Tibial artery (tissue), 4 donors: ENCODE results near the gene PTRH2.

Source experiments
- DNase-seq, 2 donors: peaks; one replicate each; pipeline ENCODE4 v3.0.0-alpha.2; 2019
- H3K27ac ChIP-seq, 2 donors: fragments of 200-600 bp; sonication (generic) in 1 of 2; 1 replicate in 1 of 2; 2 replicates in 1 of 2; pipeline ENCODE4 v1.5.1; 2018 to 2019; ENCODE audit warnings: mild to moderate bottlenecking in 1 of 2
- H3K27me3 ChIP-seq, 2 donors: fragments of 200-600 bp; sonication (generic) in 1 of 2; one replicate each; pipeline versions ENCODE4 v1.5.1 to v1.6.0; 2016 to 2019
- H3K36me3 ChIP-seq, 3 donors: fragments of 200-600 bp; sonication (generic) in 2 of 3; one replicate each; pipeline ENCODE4 v1.5.1; 2016 to 2019; ENCODE audit warnings: mild to moderate bottlenecking in 2 of 3
- H3K4me1 ChIP-seq, 4 donors: fragments of 200-600 bp; sonication (generic) in 2 of 4; 1 replicate in 3 of 4; 2 replicates in 1 of 4; pipeline ENCODE4 v1.5.1; 2016 to 2019
- H3K4me3 ChIP-seq, 2 donors: fragments of 200-600 bp; sonication (generic) in 1 of 2; 1 replicate in 1 of 2; 2 replicates in 1 of 2; pipeline ENCODE4 v1.5.1; 2018 to 2019; ENCODE audit warnings: mild to moderate bottlenecking in 2 of 2
- H3K9me3 ChIP-seq, 3 donors: fragments of 200-600 bp; sonication (generic) in 1 of 3; one replicate each; pipeline ENCODE4 v1.5.1; 2016 to 2019
- intact Hi-C: fragments of 100-400 bp; cut with DNase I; formaldehyde crosslinking; loops from one replicate; pipeline ENCODE4 v1.15.0; 2023; ENCODE audit warnings: low total_unique reads
- TF ChIP-seq, protein P1 (sequence below), 2 experiments: fragments of 200-600 bp in 1 of 2; fragments of 450-650 bp in 1 of 2; IDR thresholded peaks; one replicate each; pipeline ENCODE4 v1.5.1; 2017 to 2019; ENCODE audit warnings: antibody characterized with exemption in 2 of 2, mild to moderate bottlenecking in 1 of 2, moderate library complexity in 1 of 2

PTRH2 gene

DNA sequence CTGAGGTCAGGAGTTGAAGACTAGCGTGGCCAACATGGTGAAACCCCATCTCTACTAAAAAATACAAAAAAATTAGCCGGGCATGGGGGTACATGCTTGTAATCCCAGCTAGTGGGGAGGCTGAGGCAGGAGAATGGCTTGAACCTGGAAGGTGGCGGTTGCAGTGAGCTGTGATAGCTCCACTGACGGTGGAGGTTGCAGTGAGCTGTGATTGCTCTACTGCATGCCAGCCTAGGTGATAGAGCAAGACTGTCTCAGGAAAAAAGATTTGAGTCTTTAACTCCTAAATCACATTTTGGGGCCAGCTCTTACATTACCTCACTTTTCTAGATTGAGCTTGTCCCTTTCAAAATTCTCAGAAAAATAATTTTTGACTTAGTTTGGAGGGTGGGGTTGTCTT is 15.4 kb upstream of the PTRH2 start:
- Histone ChIP-seq H3K36me3 (no peaks in the 10 kb centered on the region), H3K27me3 (no peaks in the 10 kb centered on the region), H3K9me3 (no peaks in the 10 kb centered on the region), H3K4me1 (peaks cover 0 to 22% (median 5%) of the 10 kb centered on the region in 4 donors), H3K4me3 (no peak overlapping the region), H3K27ac (no peak overlapping the region)
- DNase-seq = no peak
- intact Hi-C loops = no loop called here
- TF ChIP-seq, protein P1, sequence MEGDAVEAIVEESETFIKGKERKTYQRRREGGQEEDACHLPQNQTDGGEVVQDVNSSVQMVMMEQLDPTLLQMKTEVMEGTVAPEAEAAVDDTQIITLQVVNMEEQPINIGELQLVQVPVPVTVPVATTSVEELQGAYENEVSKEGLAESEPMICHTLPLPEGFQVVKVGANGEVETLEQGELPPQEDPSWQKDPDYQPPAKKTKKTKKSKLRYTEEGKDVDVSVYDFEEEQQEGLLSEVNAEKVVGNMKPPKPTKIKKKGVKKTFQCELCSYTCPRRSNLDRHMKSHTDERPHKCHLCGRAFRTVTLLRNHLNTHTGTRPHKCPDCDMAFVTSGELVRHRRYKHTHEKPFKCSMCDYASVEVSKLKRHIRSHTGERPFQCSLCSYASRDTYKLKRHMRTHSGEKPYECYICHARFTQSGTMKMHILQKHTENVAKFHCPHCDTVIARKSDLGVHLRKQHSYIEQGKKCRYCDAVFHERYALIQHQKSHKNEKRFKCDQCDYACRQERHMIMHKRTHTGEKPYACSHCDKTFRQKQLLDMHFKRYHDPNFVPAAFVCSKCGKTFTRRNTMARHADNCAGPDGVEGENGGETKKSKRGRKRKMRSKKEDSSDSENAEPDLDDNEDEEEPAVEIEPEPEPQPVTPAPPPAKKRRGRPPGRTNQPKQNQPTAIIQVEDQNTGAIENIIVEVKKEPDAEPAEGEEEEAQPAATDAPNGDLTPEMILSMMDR (IDR thresholded peaks at IDR 0.05) = no peak

DNA sequence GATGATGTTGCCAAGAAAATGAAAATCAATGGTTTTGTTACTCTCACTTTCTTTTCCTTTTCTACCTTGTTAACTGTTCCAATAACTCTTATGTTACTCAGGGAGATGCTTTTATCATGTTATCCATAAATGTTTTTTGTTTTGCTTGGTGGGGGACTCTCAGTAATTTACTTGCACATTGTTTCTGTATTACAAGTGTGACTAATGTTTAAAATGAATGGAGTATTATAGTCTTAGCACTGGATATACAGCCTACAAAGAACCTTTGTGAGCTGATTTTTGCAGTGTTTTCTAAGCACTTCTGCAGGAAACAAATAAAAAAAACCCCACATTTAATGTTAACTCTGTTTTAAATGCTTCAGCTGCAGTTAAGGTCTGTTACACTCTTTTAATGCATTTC is 12.3 kb upstream of the PTRH2 start:
- no peaks in the 10 kb centered on the region for H3K9me3 ChIP-seq
- TF ChIP-seq, protein P1 (IDR thresholded peaks at IDR 0.05) = no peak
- intact Hi-C loops = no loop called here
- DNase-seq = no peak
- no peak overlapping the region for H3K27ac ChIP-seq
- peaks cover 0 to 3% (median 0%) of the 10 kb centered on the region in 4 donors for H3K4me1 ChIP-seq
- H3K27me3 ChIP-seq = no peaks in the 10 kb centered on the region
- H3K36me3 ChIP-seq = no peaks in the 10 kb centered on the region
- no peak overlapping the region for H3K4me3 ChIP-seq

DNA sequence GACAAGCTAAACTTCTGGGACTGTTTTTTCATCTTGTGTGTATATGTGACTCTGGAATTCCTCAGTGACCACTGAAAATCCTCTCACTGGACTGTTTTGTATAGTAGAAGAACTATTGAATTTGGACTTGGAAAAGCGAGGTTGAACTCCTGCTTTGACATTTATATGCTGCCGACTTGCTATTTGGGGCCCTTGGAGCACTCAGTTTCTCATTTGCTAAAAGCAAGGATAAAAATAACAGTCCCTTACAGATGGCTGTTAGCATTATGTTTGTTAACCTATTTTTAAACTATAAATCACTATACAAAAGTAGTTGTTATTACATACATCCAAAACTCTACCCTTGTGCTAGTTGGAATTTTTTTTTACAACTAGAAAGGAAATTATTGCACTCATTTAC is 9.2 kb upstream of the PTRH2 start:
- TF ChIP-seq, protein P1 (IDR thresholded peaks at IDR 0.05) = no peak
- no peaks in the 10 kb centered on the region for H3K36me3 ChIP-seq
- no peaks in the 10 kb centered on the region for H3K9me3 ChIP-seq
- no peaks in the 10 kb centered on the region for H3K4me1 ChIP-seq
- no peak for DNase-seq
- intact Hi-C loops = no loop called here
- H3K27ac ChIP-seq = no peak overlapping the region
- no peaks in the 10 kb centered on the region for H3K27me3 ChIP-seq
- H3K4me3 ChIP-seq = no peak overlapping the region

DNA sequence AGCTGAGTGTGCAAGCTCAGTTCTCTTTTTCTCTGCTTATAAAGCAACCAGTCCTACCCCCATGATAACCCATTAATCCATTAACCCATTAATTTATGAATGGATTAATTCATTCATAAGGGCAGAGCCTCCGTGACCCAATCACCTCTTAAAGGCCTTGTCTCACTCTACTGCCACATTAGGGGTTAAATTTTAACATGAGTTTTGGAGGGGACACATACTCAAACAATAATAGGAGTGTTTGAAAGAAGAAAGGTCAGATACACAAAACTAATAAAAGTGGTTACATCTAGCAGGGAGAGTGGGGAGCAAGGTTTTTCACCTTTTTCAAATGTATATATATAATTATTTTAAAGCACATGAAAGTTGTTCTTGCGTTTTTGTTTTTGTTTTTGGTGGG is 7.0 kb upstream of the PTRH2 start:
- Histone ChIP-seq H3K27ac (no peak overlapping the region), H3K36me3 (no peaks in the 10 kb centered on the region), H3K4me1 (peaks cover 0 to 10% (median 2%) of the 10 kb centered on the region in 4 donors), H3K4me3 (no peak overlapping the region), H3K27me3 (no peaks in the 10 kb centered on the region), H3K9me3 (no peaks in the 10 kb centered on the region)
- intact Hi-C loops = no loop called here
- TF ChIP-seq, protein P1 (IDR thresholded peaks at IDR 0.05) = no peak
- no peak for DNase-seq

DNA sequence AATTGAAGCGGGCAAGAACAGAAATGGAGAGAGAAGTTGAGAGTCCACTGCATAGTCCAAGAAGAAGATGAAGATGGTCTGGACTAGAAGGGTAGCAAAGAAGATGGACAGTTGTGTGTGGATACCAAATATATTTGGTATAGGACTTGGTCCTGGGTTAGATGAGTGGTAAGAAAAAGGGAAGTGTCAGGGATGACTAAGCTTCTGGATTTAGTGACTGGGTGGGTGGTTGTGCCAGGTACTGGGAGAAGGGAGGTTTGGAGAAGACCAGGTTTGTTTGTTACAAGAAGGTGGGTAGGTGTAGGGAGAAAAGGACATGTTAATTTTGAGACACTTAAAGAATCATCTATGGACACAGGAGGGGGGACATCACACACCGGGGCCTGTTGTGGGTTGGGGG is 5.6 kb upstream of the PTRH2 start:
- H3K36me3 ChIP-seq = no peaks in the 10 kb centered on the region
- H3K4me3 ChIP-seq = no peak overlapping the region
- intact Hi-C loops = no loop called here
- H3K27ac ChIP-seq = no peak overlapping the region
- TF ChIP-seq, protein P1 (IDR thresholded peaks at IDR 0.05) = no peak
- H3K9me3 ChIP-seq = no peaks in the 10 kb centered on the region
- peaks cover 6 to 23% (median 11%) of the 10 kb centered on the region in 4 donors for H3K4me1 ChIP-seq
- DNase-seq = no peak
- no peaks in the 10 kb centered on the region for H3K27me3 ChIP-seq

DNA sequence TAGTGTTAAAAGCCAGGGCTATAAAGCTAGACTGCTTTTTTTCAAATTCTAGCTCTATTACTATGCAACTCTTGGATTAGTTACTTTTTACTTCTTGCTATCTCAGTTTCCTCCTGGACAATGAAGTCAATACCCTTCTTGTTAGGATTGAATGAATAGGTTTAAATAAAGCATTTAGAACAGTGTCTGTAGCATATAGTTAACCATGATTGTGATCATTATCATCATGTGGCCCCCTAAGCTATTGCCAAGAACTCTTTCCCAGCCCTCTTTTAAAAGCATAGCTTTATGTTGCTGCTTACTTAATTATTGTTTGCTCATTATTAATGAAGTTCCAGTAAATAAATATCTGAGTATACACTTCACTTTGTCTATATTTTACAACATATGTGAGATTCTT is 4.7 kb upstream of the PTRH2 start:
- no peaks in the 10 kb centered on the region for H3K27me3 ChIP-seq
- TF ChIP-seq, protein P1 (IDR thresholded peaks at IDR 0.05) = no peak
- H3K4me1 ChIP-seq = peaks cover 6 to 23% (median 11%) of the 10 kb centered on the region in 4 donors
- H3K36me3 ChIP-seq = no peaks in the 10 kb centered on the region
- no peak overlapping the region for H3K27ac ChIP-seq
- intact Hi-C loops = no loop called here
- no peaks in the 10 kb centered on the region for H3K9me3 ChIP-seq
- no peak overlapping the region for H3K4me3 ChIP-seq
- no peak for DNase-seq
